GM19372 (cell line): ENCODE results near the gene CTSK.

Experiments used
- ATAC-seq: cut with Tn5 transposase; IDR thresholded peaks from one replicate; pipeline ENCODE4 v1.9.1; 2021; ENCODE audit warnings: mild to moderate bottlenecking, low read depth, moderate library complexity; ENCODE audit not compliant: unreplicated experiment

Gene CTSK

GRCh38 chr1:150763018-150763417 lies 45.0 kb downstream of the CTSK start:
- no peak for ATAC-seq

GRCh38 chr1:150762552-150762951 lies 45.5 kb downstream of the CTSK start:
- no peak for ATAC-seq

- ATAC-seq: no peak
These were observed 46.3 kb downstream of the CTSK start for GRCh38 chr1:150761801-150762200.

- ATAC-seq: no peak
These were observed 48.0 kb downstream of the CTSK start for GRCh38 chr1:150760013-150760412.

- no peak for ATAC-seq
These were observed 54.6 kb downstream of the CTSK start for GRCh38 chr1:150753416-150753815.

- no peak for ATAC-seq
These were observed 56.6 kb downstream of the CTSK start for GRCh38 chr1:150751443-150751842.

GRCh38 chr1:150749720-150750311 lies 58.2 kb downstream of the CTSK start:
- no peak for ATAC-seq

GRCh38 chr1:150748878-150749719 lies 59.0 kb downstream of the CTSK start:
- no peak for ATAC-seq
